Endothelial cell of umbilical vein (primary cell): ENCODE results near the gene C1R.

Experiments
- EZH2 ChIP-seq: IDR thresholded peaks from 2 replicates; pipeline ENCODE4 v1.6.1; 2012; ENCODE audit warnings: borderline replicate concordance, low read depth, mild to moderate bottlenecking, moderate library complexity, low read length, inconsistent platforms; ENCODE audit not compliant: severe bottlenecking
- FOS ChIP-seq: IDR thresholded peaks from 2 replicates; pipeline ENCODE4 v1.6.1; 2011; ENCODE audit warnings: mild to moderate bottlenecking, low read length, moderate library complexity, borderline replicate concordance; ENCODE audit not compliant: insufficient read depth
- GATA2 ChIP-seq: IDR thresholded peaks from 2 replicates; pipeline ENCODE4 v1.7.0; 2011; ENCODE audit warnings: low read depth, mild to moderate bottlenecking, moderate library complexity, mixed read lengths, low read length; ENCODE audit not compliant: insufficient read length, insufficient read depth
- JUN ChIP-seq: IDR thresholded peaks from 2 replicates; pipeline ENCODE4 v1.6.1; 2011; ENCODE audit warnings: borderline replicate concordance, low read depth; ENCODE audit not compliant: insufficient read length, insufficient read depth
- MYC ChIP-seq: IDR thresholded peaks from one replicate; pipeline ENCODE4 v1.6.1; 2011; ENCODE audit warnings: mild to moderate bottlenecking, low read depth, low read length
- POLR2A ChIP-seq: IDR thresholded peaks from 2 replicates; pipeline ENCODE4 v1.6.1; 2012; ENCODE audit warnings: low read depth, mild to moderate bottlenecking, control low read depth, low read length
- POLR2AphosphoS5 ChIP-seq: IDR thresholded peaks from 2 replicates; pipeline ENCODE4 v1.6.1; 2012; ENCODE audit warnings: low read depth, mild to moderate bottlenecking, control low read depth, low read length, moderate library complexity; ENCODE audit not compliant: insufficient read depth
- TF ChIP-seq, protein P1 (sequence below): IDR thresholded peaks from 2 replicates; pipeline ENCODE4 v1.6.1; 2011; ENCODE audit not compliant: insufficient read depth, insufficient read length
- TF ChIP-seq, protein P2 (sequence below), 2 donors: IDR thresholded peaks; 1 replicate in 1 of 2; 2 replicates in 1 of 2; pipeline ENCODE4 v1.5.1; 2011; ENCODE audit warnings: low read length in 2 of 2, mild to moderate bottlenecking in 2 of 2, moderate library complexity in 2 of 2, control low read depth in 1 of 2, inconsistent platforms in 1 of 2, low read depth in 1 of 2; ENCODE audit not compliant: insufficient read depth in 1 of 2; ENCODE audit errors: extremely low read depth in 1 of 2

DNA sequence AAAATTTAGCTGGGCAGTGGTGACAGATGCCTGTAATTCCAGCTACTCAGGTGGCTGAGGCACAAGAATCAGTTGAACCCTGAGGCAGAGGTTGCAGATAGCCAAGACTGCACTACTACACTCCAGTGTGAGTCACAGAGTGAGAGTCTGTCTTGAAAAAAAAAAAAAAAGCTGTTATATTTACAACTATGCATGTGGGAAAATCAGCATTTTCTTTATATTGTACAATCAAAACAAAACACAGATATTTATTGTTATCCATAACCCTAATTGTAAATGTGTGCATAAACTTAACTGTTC is 12.5 kb downstream of the C1R start:
- TF ChIP-seq, protein P1, sequence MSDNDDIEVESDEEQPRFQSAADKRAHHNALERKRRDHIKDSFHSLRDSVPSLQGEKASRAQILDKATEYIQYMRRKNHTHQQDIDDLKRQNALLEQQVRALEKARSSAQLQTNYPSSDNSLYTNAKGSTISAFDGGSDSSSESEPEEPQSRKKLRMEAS: no peak
- TF ChIP-seq GATA2 (no peak), POLR2A (no peak), JUN (no peak), POLR2AphosphoS5 (no peak), EZH2 (no peak), FOS (no peak), MYC (no peak)
- TF ChIP-seq, protein P2, sequence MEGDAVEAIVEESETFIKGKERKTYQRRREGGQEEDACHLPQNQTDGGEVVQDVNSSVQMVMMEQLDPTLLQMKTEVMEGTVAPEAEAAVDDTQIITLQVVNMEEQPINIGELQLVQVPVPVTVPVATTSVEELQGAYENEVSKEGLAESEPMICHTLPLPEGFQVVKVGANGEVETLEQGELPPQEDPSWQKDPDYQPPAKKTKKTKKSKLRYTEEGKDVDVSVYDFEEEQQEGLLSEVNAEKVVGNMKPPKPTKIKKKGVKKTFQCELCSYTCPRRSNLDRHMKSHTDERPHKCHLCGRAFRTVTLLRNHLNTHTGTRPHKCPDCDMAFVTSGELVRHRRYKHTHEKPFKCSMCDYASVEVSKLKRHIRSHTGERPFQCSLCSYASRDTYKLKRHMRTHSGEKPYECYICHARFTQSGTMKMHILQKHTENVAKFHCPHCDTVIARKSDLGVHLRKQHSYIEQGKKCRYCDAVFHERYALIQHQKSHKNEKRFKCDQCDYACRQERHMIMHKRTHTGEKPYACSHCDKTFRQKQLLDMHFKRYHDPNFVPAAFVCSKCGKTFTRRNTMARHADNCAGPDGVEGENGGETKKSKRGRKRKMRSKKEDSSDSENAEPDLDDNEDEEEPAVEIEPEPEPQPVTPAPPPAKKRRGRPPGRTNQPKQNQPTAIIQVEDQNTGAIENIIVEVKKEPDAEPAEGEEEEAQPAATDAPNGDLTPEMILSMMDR (IDR thresholded peaks at IDR 0.05; ENCODE audit: extremely low read depth in 1 of 2, insufficient read depth in 1 of 2, low read depth in 1 of 2, low read length in 2 of 2): no peak
